ENCODE results near the gene XPO5. TPM values are rescaled to one million over a fixed set of nuclear protein-coding genes. Genes with fewer than 3 reads are reported as not detected.

XPO5 gene
- total RNA-seq, 2 donors from 2014 or later = 8.8 to 11.8 TPM

- Histone ChIP-seq H3K4me3 (no peak overlapping the region), H3K27me3 (no peaks in the 10 kb centered on the region), H3K36me3 (peaks cover 43% of the 10 kb centered on the region), H3K9me3 (no peaks in the 10 kb centered on the region), H3K27ac (no peak overlapping the region), H3K4me1 (peaks cover 0 to 33% of the 10 kb centered on the region in 2 donors)
- TF ChIP-seq CTCF (IDR thresholded peaks at IDR 0.05) = peak; percentile 87 to 99
- peak; percentile 85 for DNase-seq (ENCODE audit: low spot score)
Observed at GRCh38 chr6:43506667-43507471, 69.0 kb downstream of the XPO5 start.

GRCh38 chr6:43506171-43506570 lies 69.7 kb downstream of the XPO5 start:
- H3K27ac ChIP-seq = no peak overlapping the region

GRCh38 chr6:43505718-43506117 lies 70.1 kb downstream of the XPO5 start:
- no peak for DNase-seq (ENCODE audit: low spot score)
- no peak overlapping the region for H3K4me3 ChIP-seq
- H3K27me3 ChIP-seq = no peaks in the 10 kb centered on the region
- peaks cover 0 to 30% of the 10 kb centered on the region in 2 donors for H3K4me1 ChIP-seq
- no peaks in the 10 kb centered on the region for H3K9me3 ChIP-seq
- H3K27ac ChIP-seq = no peak overlapping the region
- TF ChIP-seq CTCF (IDR thresholded peaks at IDR 0.05) = no peak
- H3K36me3 ChIP-seq = peaks cover 43% of the 10 kb centered on the region

More at GRCh38 chr6:43506171-43506570, 69.7 kb downstream of the XPO5 start:
- Histone ChIP-seq H3K27me3 (no peaks in the 10 kb centered on the region), H3K4me3 (no peak overlapping the region), H3K4me1 (peaks cover 0 to 28% of the 10 kb centered on the region in 2 donors), H3K9me3 (no peaks in the 10 kb centered on the region), H3K36me3 (peaks cover 40% of the 10 kb centered on the region)
- DNase-seq (ENCODE audit: low spot score) = no peak
- TF ChIP-seq CTCF (IDR thresholded peaks at IDR 0.05) = no peak

GRCh38 chr6:43504756-43505593 lies 70.9 kb downstream of the XPO5 start:
- Histone ChIP-seq H3K4me3 (no peak overlapping the region), H3K27me3 (no peaks in the 10 kb centered on the region), H3K27ac (no peak overlapping the region), H3K9me3 (no peaks in the 10 kb centered on the region), H3K4me1 (peaks cover 0 to 32% of the 10 kb centered on the region in 2 donors), H3K36me3 (peaks cover 50% of the 10 kb centered on the region)
- no peak for TF ChIP-seq CTCF (IDR thresholded peaks at IDR 0.05)
- DNase-seq (ENCODE audit: low spot score) = no peak

GRCh38 chr6:43503443-43503842 lies 72.4 kb downstream of the XPO5 start:
- H3K27ac ChIP-seq = no peak overlapping the region
- no peak for TF ChIP-seq CTCF (IDR thresholded peaks at IDR 0.05)
- peaks cover 65% of the 10 kb centered on the region for H3K36me3 ChIP-seq
- peaks cover 0 to 34% of the 10 kb centered on the region in 2 donors for H3K4me1 ChIP-seq
- DNase-seq (ENCODE audit: low spot score) = no peak
- no peaks in the 10 kb centered on the region for H3K27me3 ChIP-seq
- H3K9me3 ChIP-seq = no peaks in the 10 kb centered on the region
- H3K4me3 ChIP-seq = no peak overlapping the region
